Measurements from ENCODE around the gene FOXP1.
A peak's percentile ranks its signal among the peaks of the same experiment; 100 is the strongest.

FOXP1 gene

DNA sequence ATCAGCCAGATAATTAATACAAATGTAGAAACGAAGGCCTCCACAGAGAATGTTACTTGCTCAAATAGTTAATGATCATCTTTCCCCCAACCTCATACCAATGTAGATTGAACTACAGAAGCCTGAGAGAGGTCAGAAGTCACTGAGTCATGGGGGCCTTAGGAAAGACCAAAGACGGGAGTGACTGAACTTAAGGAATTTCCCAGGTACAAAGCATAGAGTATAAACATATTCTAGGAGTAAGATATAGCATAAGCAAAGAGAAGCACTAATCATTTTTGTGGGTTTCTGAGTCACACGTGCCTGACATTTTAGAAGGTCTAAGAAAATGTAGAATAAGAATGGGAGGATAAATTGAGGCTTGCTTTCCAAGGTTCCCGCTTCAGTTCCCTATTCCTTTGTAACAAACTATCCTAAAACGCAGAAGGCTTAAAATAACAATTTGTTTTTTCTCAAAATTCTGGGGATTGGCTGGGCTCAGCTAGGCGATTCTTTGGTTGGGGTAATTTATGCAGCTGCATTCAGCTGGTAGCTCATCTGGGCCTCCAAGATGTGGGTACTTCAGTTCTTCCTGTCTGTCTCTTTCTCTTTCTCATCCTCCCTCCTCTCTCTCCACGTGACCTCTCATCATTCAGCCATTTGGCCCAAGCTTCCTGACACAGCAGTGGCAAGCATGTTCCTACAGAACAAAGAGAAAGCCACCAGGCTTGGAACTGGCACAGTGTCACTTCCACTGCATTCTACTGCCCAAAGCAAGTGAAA lies 422.6 kb downstream of the FOXP1 start:
- DNase-seq (ENCODE audit: insufficient read length, low spot score) (no peak), FAIRE-seq (no peak)
- TF ChIP-seq PAX5 (IDR thresholded peaks at IDR 0.05; ENCODE audit: insufficient read depth, low read length, severe bottlenecking), result no peak
- no peak for TF ChIP-seq POLR2A (IDR thresholded peaks at IDR 0.05; ENCODE audit: low read depth, low read length)
- TF ChIP-seq POLR2AphosphoS5 (IDR thresholded peaks at IDR 0.05; ENCODE audit: low read depth, low read length), result no peak
- TF ChIP-seq SPI1 (IDR thresholded peaks at IDR 0.05; ENCODE audit: low read depth, low read length), result no peak
- no peak for TF ChIP-seq POU2F2 (IDR thresholded peaks at IDR 0.05; ENCODE audit: low read depth, low read length)
- TF ChIP-seq TAF1 (IDR thresholded peaks at IDR 0.05; ENCODE audit: low read depth, low read length), result no peak

DNA sequence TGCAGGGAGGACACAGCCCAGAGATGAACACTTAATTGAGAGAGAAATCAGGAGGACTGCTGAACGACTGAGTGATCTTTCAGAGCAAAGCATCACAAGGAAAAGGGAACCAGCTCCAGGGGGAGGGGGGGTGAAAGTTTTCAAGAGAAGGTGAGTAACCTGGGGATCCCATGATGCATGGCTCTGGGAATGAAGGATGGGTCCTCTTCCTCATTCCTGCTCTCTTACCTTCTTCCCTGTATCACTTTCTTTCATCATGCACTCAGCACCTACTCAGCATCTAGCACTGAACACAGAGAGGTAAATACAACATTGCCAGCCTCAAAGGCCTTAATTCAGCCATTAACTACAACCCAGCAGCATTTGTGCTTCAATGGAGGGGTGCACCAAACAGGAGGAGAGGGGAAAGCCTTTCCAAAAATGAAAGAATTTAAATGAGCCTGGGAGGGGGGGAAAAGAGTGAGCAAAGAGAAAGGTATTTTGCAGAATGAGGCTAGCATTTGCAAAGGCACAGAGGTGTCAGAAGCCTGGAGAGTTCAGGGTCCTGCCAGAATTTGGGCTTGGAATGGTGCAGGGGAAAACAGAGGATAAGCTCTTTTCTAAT lies 427.4 kb downstream of the FOXP1 start:
- no peak for DNase-seq (ENCODE audit: insufficient read length, low spot score)
- TF ChIP-seq PAX5 (IDR thresholded peaks at IDR 0.05; ENCODE audit: insufficient read depth, low read length, severe bottlenecking) (no peak), POU2F2 (IDR thresholded peaks at IDR 0.05; ENCODE audit: low read depth, low read length) (no peak), SPI1 (IDR thresholded peaks at IDR 0.05; ENCODE audit: low read depth, low read length) (no peak), TAF1 (IDR thresholded peaks at IDR 0.05; ENCODE audit: low read depth, low read length) (no peak)
- FAIRE-seq, result no peak

DNA sequence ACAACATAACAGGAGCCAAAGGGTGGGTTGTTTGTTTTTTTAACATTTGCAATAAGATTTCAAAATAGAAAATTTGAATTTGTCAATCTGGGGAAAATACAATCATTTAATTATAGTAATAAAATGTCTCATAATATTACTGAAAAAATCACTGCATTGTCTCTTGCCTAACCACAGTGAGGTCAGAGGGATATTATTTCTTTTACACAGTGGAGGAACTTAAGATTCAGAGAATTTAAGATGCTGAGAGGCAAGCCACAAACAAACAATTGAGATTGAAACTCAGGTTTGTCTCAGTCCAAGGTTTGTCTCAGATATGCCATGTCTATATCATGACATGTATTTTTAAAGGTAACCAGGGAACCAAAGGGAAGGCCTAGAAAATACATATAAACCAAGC lies 428.7 kb downstream of the FOXP1 start:
- TF ChIP-seq POU2F2 (IDR thresholded peaks at IDR 0.05; ENCODE audit: low read depth, low read length) (no peak), TAF1 (IDR thresholded peaks at IDR 0.05; ENCODE audit: low read depth, low read length) (no peak), PAX5 (IDR thresholded peaks at IDR 0.05; ENCODE audit: insufficient read depth, low read length, severe bottlenecking) (no peak), POLR2A (IDR thresholded peaks at IDR 0.05; ENCODE audit: low read depth, low read length) (no peak), POLR2AphosphoS5 (IDR thresholded peaks at IDR 0.05; ENCODE audit: low read depth, low read length) (no peak), SPI1 (IDR thresholded peaks at IDR 0.05; ENCODE audit: low read depth, low read length) (no peak)
- no peak for DNase-seq (ENCODE audit: insufficient read length, low spot score)
- FAIRE-seq, result no peak

DNA sequence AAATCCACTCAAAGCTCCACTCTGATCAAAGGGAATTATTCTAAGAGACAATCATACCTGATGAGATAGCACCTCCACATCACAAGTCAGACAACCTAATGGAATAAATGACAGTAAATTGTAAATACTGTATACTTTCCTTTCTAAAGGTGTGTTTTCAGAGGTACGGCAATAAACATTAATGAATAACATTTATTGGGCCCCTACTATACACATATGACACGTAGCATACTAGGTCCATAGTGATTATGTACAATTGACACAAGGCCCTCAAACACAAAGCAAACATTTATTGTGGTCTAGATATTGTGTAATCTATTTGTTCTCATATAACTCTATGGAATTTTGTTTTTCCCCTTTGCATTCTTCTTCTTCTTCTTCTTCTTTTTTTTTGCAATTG lies 429.8 kb downstream of the FOXP1 start:
- DNase-seq (ENCODE audit: insufficient read length, low spot score) (no peak), FAIRE-seq (no peak)
- TF ChIP-seq PAX5 (IDR thresholded peaks at IDR 0.05; ENCODE audit: insufficient read depth, low read length, severe bottlenecking) (no peak), TAF1 (IDR thresholded peaks at IDR 0.05; ENCODE audit: low read depth, low read length) (no peak), POLR2AphosphoS5 (IDR thresholded peaks at IDR 0.05; ENCODE audit: low read depth, low read length) (no peak), POLR2A (IDR thresholded peaks at IDR 0.05; ENCODE audit: low read depth, low read length) (no peak), POU2F2 (IDR thresholded peaks at IDR 0.05; ENCODE audit: low read depth, low read length) (no peak), SPI1 (IDR thresholded peaks at IDR 0.05; ENCODE audit: low read depth, low read length) (no peak)

- TF ChIP-seq POLR2AphosphoS5 (IDR thresholded peaks at IDR 0.05; ENCODE audit: low read depth, low read length), result no peak
- DNase-seq (ENCODE audit: insufficient read length, low spot score), result no peak
- FAIRE-seq, result no peak
Measured at GRCh38 chr3:71152892-71153265, 430.6 kb downstream of the FOXP1 start.

DNA sequence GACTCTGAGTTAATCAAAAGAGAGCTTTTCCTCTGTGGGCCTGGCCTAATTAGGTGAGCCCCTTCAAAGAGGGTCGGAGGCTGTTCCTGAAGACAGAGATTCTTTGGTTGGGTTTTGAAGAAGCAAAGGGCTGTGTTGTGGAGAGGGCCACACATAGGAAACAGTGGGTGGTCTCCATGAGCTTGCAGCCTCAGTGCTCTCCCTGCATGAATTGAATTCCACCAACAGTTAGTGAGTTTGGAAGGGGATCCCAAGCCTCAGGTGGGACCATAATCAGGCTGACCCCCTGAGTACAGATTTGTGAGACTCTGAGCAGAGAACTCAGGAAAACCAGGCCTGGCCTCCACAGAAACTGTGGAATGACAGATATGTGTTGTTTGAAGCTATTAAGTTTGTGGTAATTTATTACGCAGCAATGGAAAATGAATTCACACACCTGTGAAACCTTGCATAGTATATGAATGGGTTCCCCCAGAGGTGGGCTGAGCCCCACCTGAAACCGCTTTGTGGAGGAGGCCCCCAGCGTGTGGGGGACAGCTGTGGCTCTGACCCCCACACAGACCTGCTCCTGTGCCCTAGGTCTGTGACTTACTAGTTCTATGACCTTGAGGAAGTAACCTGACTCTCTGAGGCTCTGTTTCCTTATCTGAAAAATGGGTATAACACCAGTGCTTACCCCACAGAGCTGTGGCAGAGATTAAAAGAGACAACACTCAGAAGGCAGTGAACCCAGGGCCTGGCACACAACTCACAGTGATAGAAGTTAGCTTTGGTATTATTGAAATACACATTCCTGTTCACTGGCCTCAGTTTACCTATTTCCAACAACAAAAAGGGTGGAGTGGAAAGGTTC lies 431.3 kb downstream of the FOXP1 start:
- no peak for TF ChIP-seq POLR2A (IDR thresholded peaks at IDR 0.05; ENCODE audit: low read depth, low read length)
- no peak for TF ChIP-seq POLR2AphosphoS5 (IDR thresholded peaks at IDR 0.05; ENCODE audit: low read depth, low read length)
- no peak for TF ChIP-seq SPI1 (IDR thresholded peaks at IDR 0.05; ENCODE audit: low read depth, low read length)
- no peak for TF ChIP-seq TAF1 (IDR thresholded peaks at IDR 0.05; ENCODE audit: low read depth, low read length)
- TF ChIP-seq POU2F2 (IDR thresholded peaks at IDR 0.05; ENCODE audit: low read depth, low read length), result no peak
- no peak for TF ChIP-seq PAX5 (IDR thresholded peaks at IDR 0.05; ENCODE audit: insufficient read depth, low read length, severe bottlenecking)
- no peak for FAIRE-seq
- DNase-seq (ENCODE audit: insufficient read length, low spot score), result no peak

DNA sequence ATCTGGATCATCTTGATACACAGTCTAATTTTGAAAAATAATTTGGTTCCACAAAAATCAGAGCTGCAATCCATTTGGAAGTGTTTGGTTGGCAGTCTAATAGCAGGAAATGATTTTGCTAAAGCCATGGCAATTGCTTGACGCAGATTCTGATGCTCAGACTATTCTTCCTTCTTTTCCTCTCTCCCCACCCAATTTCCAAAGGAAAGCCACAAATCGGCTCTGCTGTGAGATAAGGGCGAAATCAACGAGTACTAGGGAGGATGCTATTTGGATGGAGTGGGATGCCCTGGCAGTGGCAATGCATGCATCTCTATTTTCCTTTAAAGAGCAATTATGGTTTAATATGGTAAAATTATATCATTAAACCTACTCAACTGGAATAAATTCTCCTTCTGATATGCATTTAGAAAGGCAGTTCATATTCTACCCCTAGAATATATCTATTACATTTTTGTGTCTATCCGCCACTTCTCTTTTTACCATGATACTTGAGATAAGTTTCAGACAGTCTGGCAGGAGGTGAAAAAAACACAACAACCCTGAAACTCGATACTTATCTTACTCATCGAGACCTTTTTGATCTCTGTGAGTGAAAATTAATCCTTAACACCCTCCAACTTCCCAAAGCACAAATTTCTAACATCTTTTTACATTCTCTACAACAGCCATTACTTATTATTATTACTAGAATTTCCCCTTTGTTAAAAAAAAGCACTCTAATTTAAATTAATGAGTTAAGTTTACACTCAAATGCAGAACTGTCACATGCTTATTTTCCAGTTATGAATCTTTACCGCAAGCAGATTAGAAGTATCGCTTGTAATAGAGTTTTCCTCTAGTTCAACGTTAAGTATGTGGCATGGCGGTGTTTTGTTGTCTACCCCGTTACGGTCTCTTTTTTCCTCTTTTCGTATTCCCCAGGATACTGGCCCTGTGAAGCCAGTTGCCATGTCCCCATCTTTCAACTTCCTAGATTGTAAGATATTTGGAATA lies 433.3 kb downstream of the FOXP1 start:
- TF ChIP-seq SPI1 (IDR thresholded peaks at IDR 0.05; ENCODE audit: low read depth, low read length) (peak; percentile 19; the same call in 1 of the 2 replicates), POU2F2 (IDR thresholded peaks at IDR 0.05; ENCODE audit: low read depth, low read length) (no peak)
- FAIRE-seq (no peak), DNase-seq (ENCODE audit: insufficient read length, low spot score) (no peak)

DNA sequence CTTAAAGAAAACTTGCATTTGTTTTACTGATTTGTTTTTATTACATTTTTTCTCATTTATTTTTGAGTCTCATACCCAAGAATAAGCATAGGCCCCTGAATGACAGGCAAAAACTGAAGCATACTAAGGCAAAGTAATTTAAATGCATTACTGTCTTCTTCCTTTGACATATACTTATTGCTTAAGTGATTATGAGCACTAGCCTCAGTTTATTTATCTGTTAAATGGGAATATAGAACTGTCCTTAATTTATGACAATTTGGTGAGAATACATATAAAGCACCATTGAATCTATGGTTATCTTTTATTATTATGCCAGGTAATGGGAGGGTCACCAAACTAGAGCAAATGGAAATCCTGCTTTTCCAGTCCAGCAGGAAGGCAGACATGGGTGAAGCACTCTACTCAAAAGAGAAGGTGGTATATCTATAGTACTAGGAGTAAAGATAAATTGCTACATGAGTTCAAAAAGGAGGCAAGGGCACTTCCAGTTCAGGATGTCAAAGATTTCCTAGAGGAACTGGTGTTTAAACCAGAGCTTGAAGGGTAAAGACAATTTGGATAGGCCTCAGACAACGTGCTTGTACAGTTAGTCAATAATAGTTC lies 435.0 kb downstream of the FOXP1 start:
- no peak for FAIRE-seq
- TF ChIP-seq SPI1 (IDR thresholded peaks at IDR 0.05; ENCODE audit: low read depth, low read length) (no peak), POLR2AphosphoS5 (IDR thresholded peaks at IDR 0.05; ENCODE audit: low read depth, low read length) (no peak), POU2F2 (IDR thresholded peaks at IDR 0.05; ENCODE audit: low read depth, low read length) (no peak)
- DNase-seq (ENCODE audit: insufficient read length, low spot score), result no peak

DNA sequence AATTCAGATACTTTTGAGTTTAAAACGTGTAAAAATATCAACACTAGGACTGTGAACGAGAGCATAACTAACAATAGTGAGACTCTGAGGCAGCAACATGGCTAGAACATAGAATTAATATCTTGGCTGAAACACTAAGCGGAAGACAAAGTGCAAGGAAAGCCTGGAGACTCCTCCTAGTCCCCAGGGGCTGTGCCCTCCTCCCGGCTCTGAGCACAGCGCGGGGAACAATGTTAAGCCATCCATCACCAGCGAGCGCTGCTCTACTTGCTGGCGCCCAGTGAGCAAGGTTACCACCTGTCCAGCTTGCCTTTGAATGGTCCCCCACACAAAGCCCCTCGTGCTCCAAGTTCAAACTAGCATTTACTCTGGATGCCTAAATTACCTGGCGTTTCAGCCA lies 436.9 kb downstream of the FOXP1 start:
- no peak for DNase-seq (ENCODE audit: insufficient read length, low spot score)

More for the DNA sequence above, 436.9 kb downstream of the FOXP1 start:
- TF ChIP-seq SPI1 (IDR thresholded peaks at IDR 0.05; ENCODE audit: low read depth, low read length) (no peak), PAX5 (IDR thresholded peaks at IDR 0.05; ENCODE audit: insufficient read depth, low read length, severe bottlenecking) (no peak), POU2F2 (IDR thresholded peaks at IDR 0.05; ENCODE audit: low read depth, low read length) (no peak), POLR2A (IDR thresholded peaks at IDR 0.05; ENCODE audit: low read depth, low read length) (no peak), POLR2AphosphoS5 (IDR thresholded peaks at IDR 0.05; ENCODE audit: low read depth, low read length) (no peak), TAF1 (IDR thresholded peaks at IDR 0.05; ENCODE audit: low read depth, low read length) (no peak)
- no peak for FAIRE-seq
